ENCODE data around the gene UQCR11.

The UQCR11 gene

GRCh38 chr19:1613808-1614570 is 8.7 kb upstream of the UQCR11 start:
- no peak for DNase-seq

- no peak for DNase-seq
Measured at GRCh38 chr19:1613146-1613545, 7.9 kb upstream of the UQCR11 start.

- DNase-seq: no peak
Measured at GRCh38 chr19:1612114-1613086, 7.1 kb upstream of the UQCR11 start.

- DNase-seq: no peak
Measured at GRCh38 chr19:1611353-1611752, 6.1 kb upstream of the UQCR11 start.

- peak; percentile 49 for DNase-seq
Measured at GRCh38 chr19:1610579-1610978, 5.3 kb upstream of the UQCR11 start.

- no peak for DNase-seq
Measured at GRCh38 chr19:1609680-1610474, 4.6 kb upstream of the UQCR11 start.

- DNase-seq: peak; percentile 39
Measured at GRCh38 chr19:1609103-1609396, 3.8 kb upstream of the UQCR11 start.

GRCh38 chr19:1608359-1609102 is 3.3 kb upstream of the UQCR11 start:
- peak; percentile 43 for DNase-seq

GRCh38 chr19:1606138-1606651 is 933 bp upstream of the UQCR11 start:
- no peak for DNase-seq

- no peak for DNase-seq
Measured at GRCh38 chr19:1602091-1602707, 3.1 kb downstream of the UQCR11 start.

GRCh38 chr19:1601613-1602064 is 3.6 kb downstream of the UQCR11 start:
- DNase-seq: no peak

- no peak for DNase-seq
Measured at GRCh38 chr19:1599460-1599846, 5.8 kb downstream of the UQCR11 start.

- DNase-seq: no peak
Measured at GRCh38 chr19:1598777-1599459, 6.3 kb downstream of the UQCR11 start.

- DNase-seq: no peak
Measured at GRCh38 chr19:1593501-1593772, 11.8 kb downstream of the UQCR11 start.

- peak; percentile 88 for DNase-seq
Measured at GRCh38 chr19:1592755-1593500, 12.3 kb downstream of the UQCR11 start, which contains the start of gene MBD3. MBD3 (minus strand) TSS chr19:1592865; CDS start chr19:1592631, 234 bp downstream.

GRCh38 chr19:1592024-1592754 is 13.1 kb downstream of the UQCR11 start:
- peak; percentile 86 for DNase-seq

- no peak for DNase-seq
Measured at GRCh38 chr19:1591421-1592023, 13.7 kb downstream of the UQCR11 start.

- peak; percentile 58 for DNase-seq
Measured at GRCh38 chr19:1590641-1591397, 14.4 kb downstream of the UQCR11 start.

- DNase-seq: no peak
Measured at GRCh38 chr19:1587872-1588271, 17.4 kb downstream of the UQCR11 start.
